PFSK-1 (cell line): ENCODE measurements around the gene SAMD4A.

Source experiments
- FOXP2 ChIP-seq: optimal IDR thresholded peaks from 2 replicates; pipeline ENCODE3; 2011; ENCODE audit warnings: borderline replicate concordance, control low read depth, inconsistent platforms; ENCODE audit not compliant: insufficient read depth; ENCODE audit errors: extremely low read length, extremely low read depth
- POLR2AphosphoS5 ChIP-seq: IDR thresholded peaks from 2 replicates; pipeline ENCODE4 v1.6.1; 2012; ENCODE audit warnings: low read depth, mild to moderate bottlenecking, control low read depth, low read length, moderate library complexity
- REST ChIP-seq, 2 experiments: IDR thresholded peaks; 2 replicates each; pipeline versions ENCODE4 v1.6.1 to v1.8.0; 2011 to 2012; ENCODE audit warnings: low read depth in 2 of 2, low read length in 2 of 2, control low read depth in 1 of 2, inconsistent platforms in 1 of 2, mild to moderate bottlenecking in 1 of 2, moderate library complexity in 1 of 2; ENCODE audit not compliant: insufficient read depth in 1 of 2
- SIN3A ChIP-seq: IDR thresholded peaks from 2 replicates; pipeline ENCODE4 v1.6.1; 2012; ENCODE audit warnings: mild to moderate bottlenecking, low read length, moderate library complexity, borderline replicate concordance; ENCODE audit not compliant: insufficient read depth
- TAF1 ChIP-seq: IDR thresholded peaks from 2 replicates; pipeline ENCODE4 v1.6.1; 2012; ENCODE audit warnings: low read length, control low read depth, borderline replicate concordance; ENCODE audit not compliant: insufficient read depth

Gene SAMD4A

GRCh38 chr14:54671537-54671936 is 104.6 kb downstream of the SAMD4A start:
- TF ChIP-seq SIN3A (no peak), FOXP2 (no peak), REST (IDR thresholded peaks at IDR 0.05; ENCODE audit: insufficient read depth in 1 of 2, low read depth in 2 of 2, low read length in 2 of 2) (no peak), POLR2AphosphoS5 (no peak), TAF1 (no peak)

GRCh38 chr14:54672181-54672580 is 105.3 kb downstream of the SAMD4A start:
- TF ChIP-seq REST (IDR thresholded peaks at IDR 0.05; ENCODE audit: insufficient read depth in 1 of 2, low read depth in 2 of 2, low read length in 2 of 2) (no peak), FOXP2 (no peak), SIN3A (no peak), POLR2AphosphoS5 (no peak), TAF1 (no peak)

- TF ChIP-seq FOXP2 (no peak), SIN3A (no peak), REST (IDR thresholded peaks at IDR 0.05; ENCODE audit: insufficient read depth in 1 of 2, low read depth in 2 of 2, low read length in 2 of 2) (no peak)
Measured at GRCh38 chr14:54672688-54673087, 105.8 kb downstream of the SAMD4A start.

- TF ChIP-seq POLR2AphosphoS5, result 0 out of 2 replicates have a peak, but pooled peaks have one; percentile 31
- TF ChIP-seq FOXP2, result no peak
Measured at GRCh38 chr14:54673193-54674045, 106.5 kb downstream of the SAMD4A start.

GRCh38 chr14:54674046-54674741 is 107.3 kb downstream of the SAMD4A start:
- no peak for TF ChIP-seq POLR2AphosphoS5
- no peak for TF ChIP-seq TAF1
- no peak for TF ChIP-seq SIN3A
- no peak for TF ChIP-seq FOXP2
- no peak for TF ChIP-seq REST (IDR thresholded peaks at IDR 0.05; ENCODE audit: insufficient read depth in 1 of 2, low read depth in 2 of 2, low read length in 2 of 2)
